ENCODE data around the gene TOMM6. TPM values are rescaled to one million over a fixed set of nuclear protein-coding genes. Genes with fewer than 3 reads are reported as not detected.

TOMM6 gene
- total RNA-seq, 1 experiment from 2014 or later, result 202 TPM

DNA sequence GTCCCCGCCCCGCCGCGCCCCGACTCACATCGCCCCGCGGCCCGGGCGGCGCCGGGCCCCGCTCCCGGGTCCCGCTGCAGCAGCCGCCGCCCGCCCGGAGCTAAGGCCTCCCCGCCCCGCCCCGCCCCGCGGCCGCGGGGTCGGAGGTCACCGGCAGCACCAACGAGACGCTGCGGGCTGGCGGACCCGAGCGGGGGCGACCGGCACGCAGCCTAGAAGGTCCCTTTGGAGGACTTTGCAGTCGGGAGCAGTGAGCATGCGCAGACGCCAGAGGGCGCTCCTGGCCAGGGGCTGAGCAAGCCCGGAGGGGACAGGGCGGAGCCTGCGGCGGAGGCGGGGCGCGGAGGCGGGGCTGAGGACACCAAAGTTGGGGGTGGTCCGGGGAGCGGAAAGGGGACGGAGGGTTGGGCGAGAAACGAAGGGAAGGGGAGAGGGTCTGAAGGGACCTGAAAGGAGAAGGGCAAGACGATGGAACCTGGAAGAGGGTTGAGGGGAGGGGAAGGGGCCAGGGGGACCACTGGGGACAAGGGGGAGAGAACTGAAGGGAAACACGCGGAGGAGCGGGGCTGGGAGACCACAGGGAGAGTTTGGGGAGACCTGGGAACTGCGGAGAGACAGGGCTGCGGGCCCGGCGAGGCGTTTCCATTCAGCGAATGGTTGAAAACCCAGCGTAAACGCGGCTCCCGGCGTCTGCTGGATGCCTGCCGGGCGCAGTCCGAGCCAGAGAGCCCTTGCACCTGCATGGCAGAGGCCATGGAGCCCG is 7.5 kb upstream of the TOMM6 start, which contains the start of gene FRS3:
Gene FRS3 (minus strand): TSS at position 113 of the 763 bp plus-strand sequence. CDS start 2,913 bp downstream, outside the sequence.
- TF ChIP-seq, protein P1, sequence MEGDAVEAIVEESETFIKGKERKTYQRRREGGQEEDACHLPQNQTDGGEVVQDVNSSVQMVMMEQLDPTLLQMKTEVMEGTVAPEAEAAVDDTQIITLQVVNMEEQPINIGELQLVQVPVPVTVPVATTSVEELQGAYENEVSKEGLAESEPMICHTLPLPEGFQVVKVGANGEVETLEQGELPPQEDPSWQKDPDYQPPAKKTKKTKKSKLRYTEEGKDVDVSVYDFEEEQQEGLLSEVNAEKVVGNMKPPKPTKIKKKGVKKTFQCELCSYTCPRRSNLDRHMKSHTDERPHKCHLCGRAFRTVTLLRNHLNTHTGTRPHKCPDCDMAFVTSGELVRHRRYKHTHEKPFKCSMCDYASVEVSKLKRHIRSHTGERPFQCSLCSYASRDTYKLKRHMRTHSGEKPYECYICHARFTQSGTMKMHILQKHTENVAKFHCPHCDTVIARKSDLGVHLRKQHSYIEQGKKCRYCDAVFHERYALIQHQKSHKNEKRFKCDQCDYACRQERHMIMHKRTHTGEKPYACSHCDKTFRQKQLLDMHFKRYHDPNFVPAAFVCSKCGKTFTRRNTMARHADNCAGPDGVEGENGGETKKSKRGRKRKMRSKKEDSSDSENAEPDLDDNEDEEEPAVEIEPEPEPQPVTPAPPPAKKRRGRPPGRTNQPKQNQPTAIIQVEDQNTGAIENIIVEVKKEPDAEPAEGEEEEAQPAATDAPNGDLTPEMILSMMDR (IDR thresholded peaks at IDR 0.05; ENCODE audit: unreplicated experiment), result peak; percentile 94
- peak; percentile 90 for DNase-seq (ENCODE audit: unreplicated experiment)
- BruUV-seq (replicated peaks), result no TSS peak
- Mint-ChIP-seq H3K4me1 (ENCODE audit: insufficient read depth, unreplicated experiment) (peaks cover 23% of the 10 kb centered on the region), H3K9me3 (ENCODE audit: unreplicated experiment) (no peaks in the 10 kb centered on the region), H3K27me3 (ENCODE audit: insufficient read depth, unreplicated experiment) (no peaks in the 10 kb centered on the region), H3K36me3 (ENCODE audit: insufficient read depth, unreplicated experiment) (peaks cover 12% of the 10 kb centered on the region), H3K4me3 (ENCODE audit: unreplicated experiment) (peak within 1 kb of the TSS; percentile 90), H3K27ac (ENCODE audit: low read depth, unreplicated experiment) (no peak within 1 kb of the TSS)
- intact Hi-C loops (cut with micrococcal nuclease), result loop anchor here (1.0 to 10.0 kb wide), 4 partner anchors 98 to 435 kb away; partner anchors contain the start of gene MRPS10
- ChIA-PET POLR2A (interaction anchor here (0.5 to 2.1 kb wide), 7 partner anchors 8 to 266 kb away, joined by 3 to 18 read pairs (median 4); partner anchors contain the start of genes TFEB and TOMM6), CTCF (interaction anchor here (0.6 to 3.3 kb wide), 5 partner anchors 12 to 265 kb away, joined by 3 to 24 read pairs (median 4); no protein-coding TSS in a partner anchor)

DNA sequence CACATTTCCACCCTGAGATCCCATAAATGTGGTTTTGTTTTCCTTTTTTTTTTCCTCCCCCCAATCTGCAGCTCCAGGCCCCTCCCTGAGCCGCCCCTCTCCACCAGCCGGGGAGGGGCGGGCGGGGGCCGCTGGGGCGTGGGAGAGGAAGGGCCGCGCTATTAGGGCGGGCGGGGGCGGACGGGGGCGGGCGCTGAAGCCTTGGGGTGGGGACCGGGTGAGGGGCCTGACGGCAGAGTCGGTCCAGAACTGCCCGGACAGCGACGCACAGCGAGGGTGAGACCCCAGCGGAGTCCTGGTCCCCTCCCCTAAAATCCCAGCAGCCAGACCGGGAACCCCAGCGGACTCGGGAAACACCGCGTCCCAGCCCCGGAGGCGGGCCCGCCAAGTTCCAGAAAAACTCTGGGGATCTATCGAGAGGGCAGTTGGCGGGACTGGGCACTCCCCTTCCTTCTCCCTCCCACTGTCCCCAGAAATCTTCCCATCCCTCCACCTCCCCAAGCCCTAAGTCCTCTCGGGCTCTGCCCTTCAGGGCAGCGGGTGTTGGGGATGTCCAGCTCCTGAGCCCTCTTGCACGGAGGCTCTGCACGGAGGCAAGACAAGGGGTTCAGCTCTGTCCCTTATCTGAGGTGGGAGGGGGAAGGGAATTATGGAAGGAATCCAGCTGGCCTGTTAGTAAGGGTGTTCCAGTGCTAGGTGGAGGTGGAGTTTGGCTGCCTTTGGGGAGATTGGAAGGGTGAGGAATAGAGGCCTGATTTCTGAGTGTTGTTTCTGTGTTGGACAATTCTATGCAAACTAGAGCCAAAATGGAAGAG is 6.7 kb upstream of the TOMM6 start, which contains the start of gene PRICKLE4:
Gene PRICKLE4 (plus strand): TSS at position 232 of the 815 bp plus-strand sequence. CDS start 2,692 bp downstream, outside the sequence.
- ChIA-PET CTCF (interaction anchor here (0.6 to 3.3 kb wide), 6 partner anchors 13 to 479 kb away, joined by 3 to 24 read pairs (median 3); no protein-coding TSS in a partner anchor), POLR2A (interaction anchor here (0.5 to 2.1 kb wide), 7 partner anchors 48 to 270 kb away, joined by 3 to 18 read pairs (median 4); partner anchors contain the start of gene TAF8)
- TF ChIP-seq, protein P1 (IDR thresholded peaks at IDR 0.05; ENCODE audit: unreplicated experiment), result no peak
- intact Hi-C loops (cut with micrococcal nuclease), result loop anchor here (1.0 to 10.0 kb wide), 3 partner anchors 264 to 434 kb away; partner anchors contain the start of gene MRPS10
- Mint-ChIP-seq H3K4me1 (ENCODE audit: insufficient read depth, unreplicated experiment) (peaks cover 26% of the 10 kb centered on the region), H3K36me3 (ENCODE audit: insufficient read depth, unreplicated experiment) (peaks cover 12% of the 10 kb centered on the region), H3K9me3 (ENCODE audit: unreplicated experiment) (no peaks in the 10 kb centered on the region), H3K4me3 (ENCODE audit: unreplicated experiment) (peak within 1 kb of the TSS; percentile 90), H3K27me3 (ENCODE audit: insufficient read depth, unreplicated experiment) (no peaks in the 10 kb centered on the region), H3K27ac (ENCODE audit: low read depth, unreplicated experiment) (peak within 1 kb of the TSS; percentile 12)
- BruUV-seq (replicated peaks), result no TSS peak
- peak; percentile 79 for DNase-seq (ENCODE audit: unreplicated experiment)

DNA sequence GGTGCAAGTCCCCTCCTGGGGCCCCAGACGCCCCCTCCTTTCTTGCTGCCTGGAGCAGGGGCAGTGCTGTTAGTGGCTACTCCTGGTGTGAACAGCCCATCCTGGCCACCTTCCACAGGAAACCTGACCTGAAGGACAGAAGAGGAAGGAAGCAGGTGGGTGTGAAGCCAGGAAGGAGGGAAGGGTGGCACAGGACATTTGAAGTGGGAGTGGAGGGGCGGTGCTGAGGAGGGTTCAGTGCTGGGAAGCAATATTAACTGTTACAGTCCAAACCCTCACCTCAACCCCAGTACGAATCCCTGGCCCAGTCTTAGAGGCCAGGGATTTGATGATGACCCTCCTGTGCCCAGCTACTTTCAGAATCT is 6.1 kb upstream of the TOMM6 start:
- ChIA-PET CTCF (interaction anchor here (0.7 to 3.3 kb wide), 4 partner anchors 13 to 341 kb away, joined by 3 to 24 read pairs (median 4); no protein-coding TSS in a partner anchor), POLR2A (interaction anchor here (0.7 to 2.1 kb wide), 6 partner anchors 48 to 270 kb away, joined by 3 to 18 read pairs (median 4); partner anchors contain the start of gene TAF8)
- H3K4me3 Mint-ChIP-seq (ENCODE audit: unreplicated experiment), result peak overlapping the region; percentile 90
- intact Hi-C loops (cut with micrococcal nuclease), result loop anchor here (10.0 kb wide), 1 partner anchor 433 kb away; the partner anchor contains the start of gene MRPS10
- TF ChIP-seq, protein P1 (IDR thresholded peaks at IDR 0.05; ENCODE audit: unreplicated experiment), result no peak
- DNase-seq (ENCODE audit: unreplicated experiment), result peak; percentile 47
- H3K4me1 Mint-ChIP-seq (ENCODE audit: insufficient read depth, unreplicated experiment), result peaks cover 30% of the 10 kb centered on the region
- H3K36me3 Mint-ChIP-seq (ENCODE audit: insufficient read depth, unreplicated experiment), result peaks cover 11% of the 10 kb centered on the region
- peak overlapping the region; percentile 12 for H3K27ac Mint-ChIP-seq (ENCODE audit: low read depth, unreplicated experiment)
- no peaks in the 10 kb centered on the region for H3K27me3 Mint-ChIP-seq (ENCODE audit: insufficient read depth, unreplicated experiment)
- no peaks in the 10 kb centered on the region for H3K9me3 Mint-ChIP-seq (ENCODE audit: unreplicated experiment)
- no TSS peak for BruUV-seq (replicated peaks)
